GM12864 (cell line): ENCODE measurements around the gene UPF1.

Experiments
- DNase-seq: peaks from one replicate; pipeline ENCODE4 v3.0.0-alpha.2; 2011; ENCODE audit warnings: low read depth
- H3K4me3 ChIP-seq: 2 replicates; pipeline ENCODE4 v1.5.1; 2011; ENCODE audit warnings: mild to moderate bottlenecking, low read depth, low read length, control low read depth
- CTCF ChIP-seq: IDR thresholded peaks from 2 replicates; pipeline ENCODE4 v1.5.1; 2011; ENCODE audit warnings: low read depth, mild to moderate bottlenecking, moderate library complexity, low read length, control low read depth, inconsistent platforms; ENCODE audit errors: missing control alignments

UPF1 gene

GRCh38 chr19:18788529-18789421, 43.0 kb upstream of the UPF1 start:
- DNase-seq = no peak
- H3K4me3 ChIP-seq = no peak overlapping the region
- no peak for TF ChIP-seq CTCF

GRCh38 chr19:18789422-18789869, 42.3 kb upstream of the UPF1 start:
- H3K4me3 ChIP-seq = no peak overlapping the region
- TF ChIP-seq CTCF = no peak
- no peak for DNase-seq

- no peak overlapping the region for H3K4me3 ChIP-seq
- no peak for TF ChIP-seq CTCF
- DNase-seq = no peak
Measured at GRCh38 chr19:18789883-18790565, 41.7 kb upstream of the UPF1 start.

GRCh38 chr19:18790566-18791314, 41.0 kb upstream of the UPF1 start, which contains the start of gene COMP:
TSS of gene COMP (minus strand) at chr19:18791305. CDS start at chr19:18791269, 36 bp downstream.
- DNase-seq = no peak
- no peak within 1 kb of the TSS for H3K4me3 ChIP-seq

GRCh38 chr19:18791315-18791678, 40.5 kb upstream of the UPF1 start:
- no peak for DNase-seq
- no peak for TF ChIP-seq CTCF
- no peak overlapping the region for H3K4me3 ChIP-seq

More at GRCh38 chr19:18790566-18791314, 41.0 kb upstream of the UPF1 start, which contains the start of gene COMP:
- TF ChIP-seq CTCF = no peak

GRCh38 chr19:18792661-18793060, 39.1 kb upstream of the UPF1 start:
- TF ChIP-seq CTCF = no peak
- no peak overlapping the region for H3K4me3 ChIP-seq
- DNase-seq = no peak
